Motor neuron (in vitro differentiated cells): ENCODE data around the gene MT4. TPM values are rescaled to one million over a fixed set of nuclear protein-coding genes. Genes with fewer than 3 reads are reported as not detected.
A peak's percentile ranks its signal among the peaks of the same experiment; 100 is the strongest.

Source experiments
- ATAC-seq, 8 experiments: fragments of 200-7000 bp; cut with Tn5 transposase; replicated peaks in 6 of 8; 2 replicates each; pipeline ENCODE4 v1.8.0; 2021; ENCODE audit warnings: mild to moderate bottlenecking in 8 of 8, moderate library complexity in 8 of 8
- H3K27ac ChIP-seq, 2 donors: fragments of 250-450 bp; sonication (Bioruptor Pico); 2 replicates each; pipeline ENCODE4 v1.9.0; 2021; ENCODE audit warnings: antibody characterized with exemption in 2 of 2, mild to moderate bottlenecking in 2 of 2, moderate library complexity in 1 of 2
- H3K4me1 ChIP-seq, 2 donors: fragments of 250-450 bp; sonication (Bioruptor Pico); replicated peaks in 1 of 2; 2 replicates each; pipeline ENCODE4 v1.6.1; 2021; ENCODE audit warnings: antibody characterized with exemption in 2 of 2, mild to moderate bottlenecking in 2 of 2, moderate library complexity in 1 of 2
- H3K4me3 ChIP-seq, 5 donors: fragments of 250-450 bp; sonication (Bioruptor Pico); 2 replicates each; pipeline ENCODE4 v1.9.0; 2021; ENCODE audit warnings: antibody characterized with exemption in 5 of 5, mild to moderate bottlenecking in 5 of 5, moderate library complexity in 4 of 5
- WGBS, 10 experiments: fragments of 450-650 bp; shearing (Covaris generic); methylation state at CpG; one replicate each; pipeline ENCODE4 v1.0.0; 2022; 5-methylcytosine and 5-hydroxymethylcytosine counted together
- in situ Hi-C, 9 experiments: fragments of 400-800 bp; cut with MboI; loops; one replicate each; pipeline ENCODE4 v1.15.0; 2021; ENCODE audit warnings: low sequenced_read_pairs in 9 of 9, low pct_unique_long_range_greater_than_20kb in 2 of 9; ENCODE audit not compliant: unreplicated experiment in 9 of 9
- total RNA-seq, 8 experiments: library from RNA; unstranded; fragments of 300-600 nt; gene quantifications; 2 replicates each; pipeline versions ENCODE4 v1.2.3 to v1.2.4, GENCODE V29; 2022

The MT4 gene
- total RNA-seq, 8 experiments from 2014 or later: not detected

GRCh38 chr16:56594292-56594619 lies 29.4 kb downstream of the MT4 start:
- WGBS, 10 experiments: 41 to 90% (median 80%) methylated on average over 1 to 5 of the region's 5 CpGs; no CpG with 5 or more reads in 1 of the 10 experiments

GRCh38 chr16:56600398-56600999 lies 35.6 kb downstream of the MT4 start:
- no peak overlapping the region for H3K4me3 ChIP-seq
- in situ Hi-C loops: no loop called here
- H3K27ac ChIP-seq: no peak overlapping the region
- peak in 3 of 8 experiments; percentile 62 to 83 (median 76) for ATAC-seq
- no peaks in the 10 kb centered on the region for H3K4me1 ChIP-seq
- WGBS, 10 experiments: 9 to 44% (median 22%) methylated on average over 1 to 7 of the region's 8 CpGs; no CpG with 5 or more reads in 1 of the 10 experiments

More at GRCh38 chr16:56594292-56594619, 29.4 kb downstream of the MT4 start:
- no peak for ATAC-seq
- in situ Hi-C loops: no loop called here
- Histone ChIP-seq H3K4me1 (no peaks in the 10 kb centered on the region), H3K4me3 (no peak overlapping the region), H3K27ac (no peak overlapping the region)

- no peaks in the 10 kb centered on the region for H3K4me1 ChIP-seq
- in situ Hi-C loops: no loop called here
- 30 to 94% (median 46%) methylated on average over 1 to 4 of the region's 9 CpGs; no CpG with 5 or more reads in 4 of the 10 experiments for WGBS, 10 experiments
- no peak overlapping the region for H3K27ac ChIP-seq
- no peak overlapping the region for H3K4me3 ChIP-seq
- no peak for ATAC-seq
Observed at GRCh38 chr16:56601325-56601724, 36.5 kb downstream of the MT4 start.

GRCh38 chr16:56603589-56603988 lies 38.7 kb downstream of the MT4 start:
- Histone ChIP-seq H3K4me3 (no peak overlapping the region), H3K4me1 (peaks cover under 1% of the 10 kb centered on the region in 2 donors), H3K27ac (no peak overlapping the region)
- in situ Hi-C loops: no loop called here
- no peak for ATAC-seq
- WGBS, 10 experiments: 33 to 78% (median 44%) methylated on average over 1 to 4 of the region's 4 CpGs; no CpG with 5 or more reads in 6 of the 10 experiments

- H3K27ac ChIP-seq: no peak overlapping the region
- ATAC-seq: no peak
- in situ Hi-C loops: no loop called here
- H3K4me3 ChIP-seq: no peak overlapping the region
- 20 to 80% (median 60%) methylated on average over 1 to 3 of the region's 4 CpGs; no CpG with 5 or more reads in 3 of the 10 experiments for WGBS, 10 experiments
- peaks cover 11 to 12% of the 10 kb centered on the region in 2 donors for H3K4me1 ChIP-seq
Observed at GRCh38 chr16:56604966-56605365, 40.1 kb downstream of the MT4 start.

GRCh38 chr16:56605475-56605874 lies 40.6 kb downstream of the MT4 start:
- ATAC-seq: no peak
- peaks cover 11 to 16% of the 10 kb centered on the region in 2 donors for H3K4me1 ChIP-seq
- no peak overlapping the region for H3K27ac ChIP-seq
- H3K4me3 ChIP-seq: no peak overlapping the region
- in situ Hi-C loops: no loop called here
- 43 to 100% (median 80%) methylated on average over 1 of the region's 1 CpG; no CpG with 5 or more reads in 6 of the 10 experiments for WGBS, 10 experiments

GRCh38 chr16:56606071-56606475 lies 41.2 kb downstream of the MT4 start:
- H3K4me3 ChIP-seq: no peak overlapping the region
- in situ Hi-C loops: no loop called here
- no peak overlapping the region for H3K27ac ChIP-seq
- ATAC-seq: peak in 2 of 8 experiments; percentile 0 to 2
- H3K4me1 ChIP-seq: peaks cover 11 to 16% of the 10 kb centered on the region in 2 donors
- WGBS, 10 experiments: 0 to 100% (median 90%) methylated on average over 1 to 2 of the region's 3 CpGs; no CpG with 5 or more reads in 3 of the 10 experiments

GRCh38 chr16:56606476-56607108 lies 41.7 kb downstream of the MT4 start:
- in situ Hi-C loops: no loop called here

GRCh38 chr16:56607109-56607618 lies 42.3 kb downstream of the MT4 start:
- peak in 3 of 8 experiments; percentile 1 to 14 (median 12) for ATAC-seq
- Histone ChIP-seq H3K4me1 (peaks cover 11 to 16% of the 10 kb centered on the region in 2 donors), H3K27ac (no peak overlapping the region), H3K4me3 (no peak overlapping the region)
- in situ Hi-C loops: no loop called here
- 28 to 87% (median 71%) methylated on average over 3 to 10 of the region's 14 CpGs; no CpG with 5 or more reads in 4 of the 10 experiments for WGBS, 10 experiments

More at GRCh38 chr16:56606476-56607108, 41.7 kb downstream of the MT4 start:
- ATAC-seq: peak in 3 of 8 experiments; percentile 0 to 2 (median 1)
- 0 to 95% (median 50%) methylated on average over 1 to 7 of the region's 8 CpGs; no CpG with 5 or more reads in 3 of the 10 experiments for WGBS, 10 experiments
- Histone ChIP-seq H3K27ac (no peak overlapping the region), H3K4me1 (peaks cover 11 to 16% of the 10 kb centered on the region in 2 donors), H3K4me3 (no peak overlapping the region)

- in situ Hi-C loops: no loop called here
- WGBS, 10 experiments: 0 to 100% (median 82%) methylated on average over 1 to 2 of the region's 2 CpGs; no CpG with 5 or more reads in 7 of the 10 experiments
- no peak for ATAC-seq
- no peak overlapping the region for H3K4me3 ChIP-seq
- H3K27ac ChIP-seq: no peak overlapping the region
- H3K4me1 ChIP-seq: peaks cover 11 to 16% of the 10 kb centered on the region in 2 donors
Observed at GRCh38 chr16:56607675-56608042, 42.8 kb downstream of the MT4 start.

- Histone ChIP-seq H3K4me3 (peak within 1 kb of the TSS; percentile 20 to 37 (median 26)), H3K4me1 (peaks cover 11 to 16% of the 10 kb centered on the region in 2 donors), H3K27ac (no peak within 1 kb of the TSS)
- in situ Hi-C loops: no loop called here
- peak; percentile 52 to 98 (median 95) for ATAC-seq
- 0 to 77% (median 20%) methylated on average over 3 to 27 of the region's 62 CpGs; no CpG with 5 or more reads in 1 of the 10 experiments for WGBS, 10 experiments
Observed at GRCh38 chr16:56608043-56608875, 43.4 kb downstream of the MT4 start, which contains the start of gene MT2A. Gene MT2A, plus strand, starts transcription at chr16:56608584. Its CDS starts 72 bp downstream, at chr16:56608656.

- WGBS, 10 experiments: 0 to 8% (median 0%) methylated on average over 3 to 12 of the region's 21 CpGs; no CpG with 5 or more reads in 2 of the 10 experiments
- ATAC-seq: no peak
- Histone ChIP-seq H3K4me1 (peaks cover 11 to 16% of the 10 kb centered on the region in 2 donors), H3K4me3 (peak overlapping the region; percentile 20 to 37 (median 26)), H3K27ac (no peak overlapping the region)
- in situ Hi-C loops: no loop called here
Observed at GRCh38 chr16:56608876-56609462, 44.1 kb downstream of the MT4 start.
